NCI-H1436 treated with DMSO at 0.1 percent for 48 hours (cell line): ENCODE results near the gene PLOD3.

Experiments used
- DNase-seq: peaks from one replicate; lab custom pipeline; 2025; lab: John Stamatoyannopoulos, UW

PLOD3 gene

GRCh38 chr7:101239191-101239950 lies 22.0 kb upstream of the PLOD3 start:
- no peak for DNase-seq

- DNase-seq = no peak
Observed at GRCh38 chr7:101238226-101239182, 21.1 kb upstream of the PLOD3 start.

- no peak for DNase-seq
Observed at GRCh38 chr7:101237206-101238067, 20.1 kb upstream of the PLOD3 start, which contains the start of gene CLDN15. TSS of gene CLDN15 (minus strand) at chr7:101237802. CDS start at chr7:101237581, 221 bp downstream.

- DNase-seq = no peak
Observed at GRCh38 chr7:101236292-101236835, 19.0 kb upstream of the PLOD3 start.

GRCh38 chr7:101235522-101235921 lies 18.1 kb upstream of the PLOD3 start:
- DNase-seq = no peak

GRCh38 chr7:101235050-101235449 lies 17.7 kb upstream of the PLOD3 start:
- no peak for DNase-seq

GRCh38 chr7:101234636-101235035 lies 17.3 kb upstream of the PLOD3 start:
- no peak for DNase-seq

- DNase-seq = no peak
Observed at GRCh38 chr7:101233907-101234547, 16.6 kb upstream of the PLOD3 start.

- DNase-seq = no peak
Observed at GRCh38 chr7:101232141-101232850, 14.9 kb upstream of the PLOD3 start.

- no peak for DNase-seq
Observed at GRCh38 chr7:101231644-101232043, 14.3 kb upstream of the PLOD3 start.

- DNase-seq = no peak
Observed at GRCh38 chr7:101226721-101227120, 9.3 kb upstream of the PLOD3 start.

GRCh38 chr7:101225650-101226049 lies 8.3 kb upstream of the PLOD3 start:
- DNase-seq = no peak

- no peak for DNase-seq
Observed at GRCh38 chr7:101223528-101223927, 6.1 kb upstream of the PLOD3 start.

GRCh38 chr7:101222275-101222830 lies 5.0 kb upstream of the PLOD3 start:
- no peak for DNase-seq

- no peak for DNase-seq
Observed at GRCh38 chr7:101220295-101220694, 2.9 kb upstream of the PLOD3 start.

- DNase-seq = no peak
Observed at GRCh38 chr7:101218236-101219125, 1.1 kb upstream of the PLOD3 start.

GRCh38 chr7:101216860-101217387 lies 457 bp downstream of the PLOD3 start:
- DNase-seq = no peak

GRCh38 chr7:101216001-101216859 lies 1.2 kb downstream of the PLOD3 start:
- no peak for DNase-seq
